ENCODE measurements around the gene CHPT1.

GRCh38 chr12:101748907-101749306 lies 51.5 kb downstream of the CHPT1 start:
- TF ChIP-seq POLR2AphosphoS5 (IDR thresholded peaks at IDR 0.05; ENCODE audit: borderline replicate concordance, low read depth, low read length) (no peak), EZH2 (IDR thresholded peaks at IDR 0.05) (no peak)
